ENCODE measurements around the gene HOXA11.

- TF ChIP-seq POLR2A (IDR thresholded peaks at IDR 0.05; ENCODE audit: low read depth, low read length) (no peak), BHLHE40 (IDR thresholded peaks at IDR 0.05; ENCODE audit: low read depth, low read length) (no peak)
Observed at GRCh38 chr7:27160145-27160545, 24.9 kb downstream of the HOXA11 start.

All from IMR-90 (cell line).